ENCODE data around the gene SNRNP200.

The SNRNP200 gene

GRCh38 chr2:96305091-96305978 is at the start of gene SNRNP200:
Gene SNRNP200, minus strand, starts transcription at chr2:96305546. Its CDS starts 109 bp downstream, at chr2:96305437.
- peak; percentile 79 for DNase-seq

- no peak for DNase-seq
Measured at GRCh38 chr2:96354492-96354891, 49.1 kb upstream of the SNRNP200 start.

GRCh38 chr2:96353606-96354101 is 48.3 kb upstream of the SNRNP200 start:
- no peak for DNase-seq

GRCh38 chr2:96353032-96353561 is 47.8 kb upstream of the SNRNP200 start:
- DNase-seq = peak; percentile 22

- no peak for DNase-seq
Measured at GRCh38 chr2:96347395-96347794, 42.0 kb upstream of the SNRNP200 start.

GRCh38 chr2:96345868-96346462 is 40.6 kb upstream of the SNRNP200 start:
- no peak for DNase-seq

- DNase-seq = no peak
Measured at GRCh38 chr2:96345438-96345837, 40.1 kb upstream of the SNRNP200 start.

GRCh38 chr2:96344011-96344410 is 38.7 kb upstream of the SNRNP200 start:
- DNase-seq = no peak

- DNase-seq = no peak
Measured at GRCh38 chr2:96342085-96342484, 36.7 kb upstream of the SNRNP200 start.

- no peak for DNase-seq
Measured at GRCh38 chr2:96341641-96342040, 36.3 kb upstream of the SNRNP200 start.

- no peak for DNase-seq
Measured at GRCh38 chr2:96340493-96341414, 35.4 kb upstream of the SNRNP200 start.

- DNase-seq = no peak
Measured at GRCh38 chr2:96336873-96337272, 31.5 kb upstream of the SNRNP200 start.

GRCh38 chr2:96336104-96336775 is 30.9 kb upstream of the SNRNP200 start:
- no peak for DNase-seq

- no peak for DNase-seq
Measured at GRCh38 chr2:96333708-96334107, 28.4 kb upstream of the SNRNP200 start.

GRCh38 chr2:96330407-96330806 is 25.1 kb upstream of the SNRNP200 start:
- DNase-seq = no peak

GRCh38 chr2:96329874-96330273 is 24.5 kb upstream of the SNRNP200 start:
- no peak for DNase-seq

- DNase-seq = no peak
Measured at GRCh38 chr2:96329456-96329855, 24.1 kb upstream of the SNRNP200 start.

GRCh38 chr2:96326990-96327820 is 21.9 kb upstream of the SNRNP200 start:
- no peak for DNase-seq

- DNase-seq = no peak
Measured at GRCh38 chr2:96326564-96326963, 21.2 kb upstream of the SNRNP200 start.

GRCh38 chr2:96325884-96326255 is 20.5 kb upstream of the SNRNP200 start:
- DNase-seq = no peak
